HFF-Myc (cell line): ENCODE measurements around the gene ABI3.
A peak's percentile ranks its signal among the peaks of the same experiment; 100 is the strongest.

Source experiments
- DNase-seq: peaks from one replicate; pipeline ENCODE4 v3.0.0-alpha.2; 2011; ENCODE audit warnings: low read depth; ENCODE audit errors: extremely low read depth
- H3K4me3 ChIP-seq: replicated peaks from 2 replicates; pipeline ENCODE4 v1.5.1; 2011; ENCODE audit warnings: low read depth, mild to moderate bottlenecking, control low read depth, low read length
- TF ChIP-seq, protein P1 (sequence below): IDR thresholded peaks from 2 replicates; pipeline ENCODE4 v1.5.1; 2012; ENCODE audit warnings: mild to moderate bottlenecking, low read depth, low read length, control low read depth; ENCODE audit errors: missing control alignments

Gene ABI3

DNA sequence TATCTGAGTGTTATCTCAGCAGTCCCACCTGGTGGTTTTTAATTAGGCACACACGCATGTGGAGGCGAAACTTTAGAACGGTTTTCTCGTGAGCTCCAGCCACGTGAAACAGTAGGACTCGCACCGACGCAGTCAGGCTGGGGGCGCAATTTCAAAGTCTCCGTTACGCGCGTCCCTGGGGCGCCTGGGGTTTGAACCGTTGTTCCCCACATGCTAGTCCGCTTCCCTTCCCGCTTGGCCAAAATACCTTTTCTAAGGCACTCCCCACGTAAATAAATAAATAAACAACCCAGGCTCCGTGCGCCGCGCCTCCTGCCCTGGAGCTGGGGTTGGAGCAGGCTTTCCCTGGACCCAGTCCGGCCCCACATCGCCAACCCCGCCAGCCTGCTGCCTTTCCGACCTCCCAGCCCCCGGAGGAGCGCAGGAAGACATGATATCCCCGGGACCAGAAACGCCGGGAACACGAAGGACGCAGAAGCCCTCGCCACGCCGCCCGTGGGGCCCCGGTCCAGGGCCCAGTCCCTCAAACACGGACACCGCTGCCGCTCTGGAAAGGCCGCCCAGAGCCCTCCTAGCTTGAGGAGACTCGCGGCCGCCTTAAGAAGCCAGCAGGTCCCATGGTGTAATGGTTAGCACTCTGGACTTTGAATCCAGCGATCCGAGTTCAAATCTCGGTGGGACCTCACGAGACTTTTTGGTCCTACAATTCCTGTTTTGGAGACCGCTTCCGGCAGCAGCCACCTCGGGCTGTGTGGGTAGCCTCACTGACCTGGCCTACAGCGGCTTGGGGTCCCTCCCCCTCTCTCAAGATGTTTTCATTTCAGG is 18.4 kb upstream of the ABI3 start:
- TF ChIP-seq, protein P1, sequence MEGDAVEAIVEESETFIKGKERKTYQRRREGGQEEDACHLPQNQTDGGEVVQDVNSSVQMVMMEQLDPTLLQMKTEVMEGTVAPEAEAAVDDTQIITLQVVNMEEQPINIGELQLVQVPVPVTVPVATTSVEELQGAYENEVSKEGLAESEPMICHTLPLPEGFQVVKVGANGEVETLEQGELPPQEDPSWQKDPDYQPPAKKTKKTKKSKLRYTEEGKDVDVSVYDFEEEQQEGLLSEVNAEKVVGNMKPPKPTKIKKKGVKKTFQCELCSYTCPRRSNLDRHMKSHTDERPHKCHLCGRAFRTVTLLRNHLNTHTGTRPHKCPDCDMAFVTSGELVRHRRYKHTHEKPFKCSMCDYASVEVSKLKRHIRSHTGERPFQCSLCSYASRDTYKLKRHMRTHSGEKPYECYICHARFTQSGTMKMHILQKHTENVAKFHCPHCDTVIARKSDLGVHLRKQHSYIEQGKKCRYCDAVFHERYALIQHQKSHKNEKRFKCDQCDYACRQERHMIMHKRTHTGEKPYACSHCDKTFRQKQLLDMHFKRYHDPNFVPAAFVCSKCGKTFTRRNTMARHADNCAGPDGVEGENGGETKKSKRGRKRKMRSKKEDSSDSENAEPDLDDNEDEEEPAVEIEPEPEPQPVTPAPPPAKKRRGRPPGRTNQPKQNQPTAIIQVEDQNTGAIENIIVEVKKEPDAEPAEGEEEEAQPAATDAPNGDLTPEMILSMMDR, result peak; percentile 31
- peak overlapping the region; percentile 65 for H3K4me3 ChIP-seq
- DNase-seq, result peak; percentile 82

DNA sequence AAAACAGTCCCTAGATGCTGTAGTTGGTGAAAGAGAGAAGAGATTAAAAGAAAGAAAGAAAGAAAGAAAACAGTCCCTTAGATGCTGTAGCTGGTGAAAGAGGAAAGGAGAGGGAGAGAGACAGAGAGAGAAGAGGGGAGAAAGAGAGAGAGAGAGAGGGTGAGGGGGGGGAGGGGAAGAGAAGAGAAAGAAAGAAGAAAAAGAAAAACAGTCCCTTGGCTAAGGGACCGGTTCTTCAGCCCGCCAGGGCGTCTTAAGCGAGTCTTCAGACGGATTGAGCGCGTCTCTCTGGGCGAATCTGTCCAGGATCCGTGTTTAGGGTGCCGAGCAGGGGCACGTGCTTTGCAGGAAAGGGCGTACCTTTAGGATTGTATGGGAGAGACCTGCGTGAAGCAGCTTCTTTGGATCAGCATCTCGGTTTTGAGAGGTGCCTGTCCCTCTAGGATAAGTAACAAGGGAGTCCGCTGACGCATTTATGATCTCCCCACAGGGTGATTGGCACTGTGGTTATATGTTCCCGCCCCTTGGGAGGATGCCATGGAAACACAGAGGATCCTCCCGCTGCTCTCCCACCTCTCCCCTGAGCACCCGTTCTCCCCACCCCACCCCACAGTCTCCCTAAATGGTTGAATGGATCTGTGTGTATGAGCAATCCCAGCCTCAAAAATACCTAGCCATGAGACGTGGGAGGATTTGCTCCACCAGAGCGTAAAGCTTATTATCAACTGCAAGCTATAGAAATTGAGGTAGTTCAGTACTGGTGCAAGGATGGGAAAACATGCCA is 16.8 kb upstream of the ABI3 start:
- DNase-seq, result no peak
- H3K4me3 ChIP-seq, result peak overlapping the region; percentile 65
- TF ChIP-seq, protein P1, result no peak

DNA sequence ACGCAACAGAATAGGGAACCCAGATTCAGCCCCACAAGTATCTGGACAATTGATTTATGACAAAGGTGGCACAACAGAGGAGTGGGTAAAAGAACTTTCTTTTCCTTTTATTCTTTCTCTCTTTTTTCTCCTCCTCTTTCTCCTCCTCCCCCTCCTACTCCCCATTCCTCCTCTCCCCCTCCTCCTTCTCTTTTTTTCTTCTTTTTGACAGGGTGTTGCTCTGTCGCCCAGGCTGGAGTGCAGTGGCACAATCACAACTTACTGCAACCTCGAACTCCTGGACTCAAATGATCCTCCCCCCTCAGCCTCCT is 16.3 kb upstream of the ABI3 start:
- H3K4me3 ChIP-seq, result no peak overlapping the region
- no peak for DNase-seq
- TF ChIP-seq, protein P1, result no peak

DNA sequence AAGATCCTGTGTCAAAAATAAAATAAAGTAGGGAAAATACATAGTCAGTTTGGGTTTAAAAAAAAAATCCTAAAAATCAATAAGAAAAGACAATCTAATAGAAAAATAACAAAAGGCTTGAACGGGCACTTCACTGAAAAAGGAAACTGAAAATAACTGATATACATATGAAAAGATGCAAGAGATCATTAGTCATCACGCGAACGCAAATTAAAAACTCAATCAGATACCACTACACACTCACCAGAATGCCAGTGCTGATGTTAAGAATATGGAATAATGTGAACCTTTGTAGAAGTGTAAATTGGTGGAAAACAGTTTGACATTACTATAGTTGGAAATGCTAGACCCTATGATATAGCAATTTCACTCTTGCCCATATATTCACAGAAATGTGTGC is 14.8 kb upstream of the ABI3 start:
- TF ChIP-seq, protein P1, result no peak
- DNase-seq, result no peak
- H3K4me3 ChIP-seq, result no peak overlapping the region

DNA sequence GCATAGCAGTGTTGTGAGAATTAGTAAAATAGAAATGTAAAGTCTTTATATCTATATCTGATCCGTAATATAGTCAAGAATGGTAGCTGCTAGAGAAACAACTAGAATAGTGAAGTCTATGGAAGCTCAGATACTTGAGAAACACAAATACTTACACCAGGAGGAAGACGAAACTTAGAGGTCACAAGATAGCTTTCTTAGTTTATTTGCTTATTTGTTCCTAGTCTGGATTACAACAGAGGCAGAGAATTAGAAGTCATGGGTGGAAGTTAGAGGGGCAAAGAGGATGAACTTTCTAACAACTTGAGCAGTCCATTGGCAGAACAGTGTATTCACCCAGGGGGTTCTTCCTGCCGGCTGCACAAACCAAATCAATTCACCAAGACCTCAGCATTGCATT is 14.0 kb upstream of the ABI3 start:
- no peak for DNase-seq
- no peak overlapping the region for H3K4me3 ChIP-seq
- TF ChIP-seq, protein P1, result no peak

DNA sequence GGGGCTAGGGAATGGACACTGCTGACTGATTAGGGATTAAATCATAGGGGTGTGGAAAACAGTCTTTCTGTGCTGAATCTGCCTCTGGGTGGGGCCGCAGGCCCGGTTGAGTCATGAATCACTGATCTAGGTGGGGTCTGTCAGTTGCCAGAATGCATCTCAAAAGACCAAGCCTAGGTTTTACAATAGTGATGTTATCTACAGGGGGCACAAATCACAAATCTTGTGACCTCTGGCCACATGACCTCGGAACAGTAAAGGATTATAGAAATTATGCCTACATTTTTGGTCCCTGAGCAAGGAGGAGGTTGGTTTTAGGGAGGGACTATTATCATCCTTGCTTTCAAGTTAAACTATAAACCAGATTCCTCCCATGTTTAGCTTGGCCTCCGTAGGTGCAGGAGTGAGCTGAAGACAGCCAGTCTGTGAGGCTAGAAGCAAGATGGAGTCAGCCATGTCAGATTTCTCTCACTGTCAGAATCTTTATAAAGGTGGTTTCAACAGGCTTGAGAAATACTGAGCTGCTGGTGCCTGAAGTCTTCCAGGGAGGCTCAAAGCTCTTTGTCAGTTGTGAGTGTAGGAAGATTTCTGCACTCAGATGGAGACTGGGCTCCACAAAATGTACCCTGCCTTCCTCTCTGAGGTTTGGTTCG is 13.0 kb upstream of the ABI3 start:
- TF ChIP-seq, protein P1, result no peak
- DNase-seq, result no peak
- H3K4me3 ChIP-seq, result no peak overlapping the region
